HL-60 (cell line): ENCODE results near the gene TENT4B.

Experiments used
- DNase-seq, 2 experiments: peaks; one replicate each; pipeline ENCODE4 v3.0.0-alpha.2; 2010 to 2020; ENCODE audit warnings: low read depth in 1 of 2, low spot score in 1 of 2
- H3K27ac ChIP-seq: fragments of 250-450 bp; sonication (Bioruptor Pico); replicated peaks from 2 replicates; pipeline ENCODE4 v1.5.1; 2020; ENCODE audit warnings: mild to moderate bottlenecking, moderate library complexity
- H3K27me3 ChIP-seq: fragments of 250-450 bp; sonication (Bioruptor Pico); 2 replicates; pipeline ENCODE4 v1.5.1; 2021; ENCODE audit warnings: mild to moderate bottlenecking, moderate library complexity; ENCODE audit not compliant: insufficient read depth, poor library complexity, severe bottlenecking
- H3K4me3 ChIP-seq: replicated peaks from 2 replicates; pipeline ENCODE4 v1.5.1; 2011; ENCODE audit warnings: mild to moderate bottlenecking, control low read depth, low read length; ENCODE audit not compliant: insufficient read depth
- GABPA ChIP-seq: IDR thresholded peaks from 2 replicates; pipeline ENCODE4 v1.6.1; 2012; ENCODE audit warnings: low read depth
- POLR2AphosphoS5 ChIP-seq: IDR thresholded peaks from 2 replicates; pipeline ENCODE4 v1.6.1; 2012; ENCODE audit warnings: low read depth
- SPI1 ChIP-seq: IDR thresholded peaks from 2 replicates; pipeline ENCODE4 v1.6.1; 2012; ENCODE audit warnings: low read depth, mild to moderate bottlenecking, borderline replicate concordance
- TF ChIP-seq, protein P1 (sequence below): IDR thresholded peaks from 2 replicates; pipeline ENCODE4 v1.6.1; 2012; ENCODE audit warnings: low read depth; ENCODE audit not compliant: insufficient replicate concordance
- TF ChIP-seq, protein P2 (sequence below): IDR thresholded peaks from one replicate; pipeline ENCODE4 v1.5.1; 2011; ENCODE audit warnings: low read length, control low read depth, inconsistent platforms; ENCODE audit not compliant: insufficient read depth

Gene TENT4B

DNA sequence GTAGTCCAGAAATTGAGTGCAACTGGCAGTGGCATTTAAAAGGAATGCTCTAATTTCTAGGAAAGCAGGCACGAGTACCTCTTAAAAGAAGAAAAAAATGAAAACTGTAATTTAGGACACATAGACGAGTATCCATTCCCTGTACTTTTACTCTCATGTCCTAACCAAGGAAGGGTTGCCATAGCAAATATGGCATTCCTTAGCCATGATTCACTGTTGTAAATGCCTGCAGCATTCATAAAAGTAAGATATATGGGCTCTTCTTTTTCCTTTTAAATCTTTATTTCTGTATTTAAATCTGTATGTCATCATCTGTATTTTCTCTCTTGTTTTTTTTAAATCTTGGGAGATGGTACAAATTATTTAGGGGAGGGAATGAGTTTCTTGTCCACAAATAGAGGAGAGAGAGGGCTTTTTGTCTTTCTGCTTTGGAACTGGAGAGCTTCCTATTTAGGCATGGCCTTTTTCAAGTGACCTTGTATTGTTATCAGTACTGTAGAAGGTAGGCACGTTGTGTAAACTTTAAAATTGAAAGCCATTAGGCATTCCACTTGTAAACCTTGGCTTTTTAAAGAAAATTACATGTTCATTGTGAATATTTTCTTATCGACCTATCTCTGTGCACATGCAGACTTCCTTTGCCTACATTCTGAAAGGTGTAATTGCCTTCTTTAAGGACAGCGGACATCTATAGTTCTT lies 50.0 kb downstream of the TENT4B start:
- Histone ChIP-seq H3K27ac (no peak overlapping the region), H3K27me3 (no peaks in the 10 kb centered on the region), H3K4me3 (no peak overlapping the region)
- TF ChIP-seq SPI1 (no peak), GABPA (no peak), POLR2AphosphoS5 (no peak)
- TF ChIP-seq, protein P1, sequence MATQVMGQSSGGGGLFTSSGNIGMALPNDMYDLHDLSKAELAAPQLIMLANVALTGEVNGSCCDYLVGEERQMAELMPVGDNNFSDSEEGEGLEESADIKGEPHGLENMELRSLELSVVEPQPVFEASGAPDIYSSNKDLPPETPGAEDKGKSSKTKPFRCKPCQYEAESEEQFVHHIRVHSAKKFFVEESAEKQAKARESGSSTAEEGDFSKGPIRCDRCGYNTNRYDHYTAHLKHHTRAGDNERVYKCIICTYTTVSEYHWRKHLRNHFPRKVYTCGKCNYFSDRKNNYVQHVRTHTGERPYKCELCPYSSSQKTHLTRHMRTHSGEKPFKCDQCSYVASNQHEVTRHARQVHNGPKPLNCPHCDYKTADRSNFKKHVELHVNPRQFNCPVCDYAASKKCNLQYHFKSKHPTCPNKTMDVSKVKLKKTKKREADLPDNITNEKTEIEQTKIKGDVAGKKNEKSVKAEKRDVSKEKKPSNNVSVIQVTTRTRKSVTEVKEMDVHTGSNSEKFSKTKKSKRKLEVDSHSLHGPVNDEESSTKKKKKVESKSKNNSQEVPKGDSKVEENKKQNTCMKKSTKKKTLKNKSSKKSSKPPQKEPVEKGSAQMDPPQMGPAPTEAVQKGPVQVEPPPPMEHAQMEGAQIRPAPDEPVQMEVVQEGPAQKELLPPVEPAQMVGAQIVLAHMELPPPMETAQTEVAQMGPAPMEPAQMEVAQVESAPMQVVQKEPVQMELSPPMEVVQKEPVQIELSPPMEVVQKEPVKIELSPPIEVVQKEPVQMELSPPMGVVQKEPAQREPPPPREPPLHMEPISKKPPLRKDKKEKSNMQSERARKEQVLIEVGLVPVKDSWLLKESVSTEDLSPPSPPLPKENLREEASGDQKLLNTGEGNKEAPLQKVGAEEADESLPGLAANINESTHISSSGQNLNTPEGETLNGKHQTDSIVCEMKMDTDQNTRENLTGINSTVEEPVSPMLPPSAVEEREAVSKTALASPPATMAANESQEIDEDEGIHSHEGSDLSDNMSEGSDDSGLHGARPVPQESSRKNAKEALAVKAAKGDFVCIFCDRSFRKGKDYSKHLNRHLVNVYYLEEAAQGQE: no peak
- TF ChIP-seq, protein P2, sequence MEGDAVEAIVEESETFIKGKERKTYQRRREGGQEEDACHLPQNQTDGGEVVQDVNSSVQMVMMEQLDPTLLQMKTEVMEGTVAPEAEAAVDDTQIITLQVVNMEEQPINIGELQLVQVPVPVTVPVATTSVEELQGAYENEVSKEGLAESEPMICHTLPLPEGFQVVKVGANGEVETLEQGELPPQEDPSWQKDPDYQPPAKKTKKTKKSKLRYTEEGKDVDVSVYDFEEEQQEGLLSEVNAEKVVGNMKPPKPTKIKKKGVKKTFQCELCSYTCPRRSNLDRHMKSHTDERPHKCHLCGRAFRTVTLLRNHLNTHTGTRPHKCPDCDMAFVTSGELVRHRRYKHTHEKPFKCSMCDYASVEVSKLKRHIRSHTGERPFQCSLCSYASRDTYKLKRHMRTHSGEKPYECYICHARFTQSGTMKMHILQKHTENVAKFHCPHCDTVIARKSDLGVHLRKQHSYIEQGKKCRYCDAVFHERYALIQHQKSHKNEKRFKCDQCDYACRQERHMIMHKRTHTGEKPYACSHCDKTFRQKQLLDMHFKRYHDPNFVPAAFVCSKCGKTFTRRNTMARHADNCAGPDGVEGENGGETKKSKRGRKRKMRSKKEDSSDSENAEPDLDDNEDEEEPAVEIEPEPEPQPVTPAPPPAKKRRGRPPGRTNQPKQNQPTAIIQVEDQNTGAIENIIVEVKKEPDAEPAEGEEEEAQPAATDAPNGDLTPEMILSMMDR: no peak
- DNase-seq: no peak

DNA sequence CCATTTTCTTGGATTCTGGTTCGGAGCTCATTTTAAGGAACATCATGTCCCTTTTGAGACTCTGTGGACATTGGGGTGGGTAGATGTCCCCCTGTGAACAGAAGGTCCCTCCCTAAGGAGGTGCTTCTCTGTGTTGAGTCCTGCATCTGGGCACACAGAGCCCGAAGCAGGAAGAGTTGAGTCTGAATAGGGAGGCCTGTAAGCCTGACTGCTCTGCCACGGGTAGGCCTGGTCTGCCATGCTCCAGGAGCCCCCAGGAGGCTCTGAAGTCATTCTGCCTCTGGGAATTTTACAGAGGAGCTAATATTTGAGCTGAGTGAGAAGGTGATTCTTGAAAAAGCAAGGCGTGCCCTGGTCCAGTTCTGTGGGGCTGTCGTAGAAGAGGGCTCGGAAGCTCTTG lies 50.6 kb downstream of the TENT4B start:
- Histone ChIP-seq H3K27me3 (no peaks in the 10 kb centered on the region), H3K27ac (no peak overlapping the region), H3K4me3 (no peak overlapping the region)
- no peak for DNase-seq
- TF ChIP-seq POLR2AphosphoS5 (no peak), SPI1 (no peak), GABPA (no peak)
- TF ChIP-seq, protein P1: no peak
- TF ChIP-seq, protein P2: no peak

DNA sequence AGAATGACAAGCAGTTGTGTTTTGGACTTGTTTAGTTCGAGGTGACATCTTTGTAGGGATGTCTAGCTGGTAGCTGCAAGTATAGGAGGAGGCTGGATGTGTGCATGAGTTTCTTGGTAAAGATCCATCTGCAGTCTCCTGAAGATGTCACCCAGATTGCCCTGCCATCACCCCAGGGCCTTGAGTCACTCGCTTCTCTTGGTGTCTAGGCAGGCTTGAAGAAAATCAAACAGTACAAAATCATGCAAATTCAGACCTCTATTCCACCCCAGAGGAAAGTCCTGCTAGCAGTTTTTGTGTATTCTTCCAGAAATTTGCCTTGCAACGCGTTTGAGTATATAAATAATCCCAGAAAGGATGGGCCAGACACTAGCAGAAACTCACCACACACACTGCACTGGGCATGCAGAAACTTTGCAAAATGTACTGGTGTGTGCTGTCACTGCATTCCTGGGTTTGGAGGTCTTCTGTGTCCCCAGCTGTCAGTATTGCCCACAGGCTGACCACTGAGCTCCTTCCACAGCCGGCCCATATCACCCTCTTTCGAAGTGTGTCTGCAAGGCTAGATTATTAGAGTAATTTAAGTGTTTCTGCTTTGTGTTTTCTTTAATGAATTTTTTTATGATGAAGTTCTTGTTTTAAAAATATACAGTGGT lies 51.5 kb downstream of the TENT4B start:
- Histone ChIP-seq H3K27ac (no peak overlapping the region), H3K4me3 (no peak overlapping the region), H3K27me3 (no peaks in the 10 kb centered on the region)
- TF ChIP-seq GABPA: no peak
- no peak for TF ChIP-seq SPI1
- TF ChIP-seq POLR2AphosphoS5: no peak
- TF ChIP-seq, protein P1: no peak
- TF ChIP-seq, protein P2: no peak
- no peak for DNase-seq
